Measurements from ENCODE around the gene TMEM132A.
"Not testable (repeated sequence)": the region's sequence is repeated elsewhere in the genome, so short reads cannot be mapped to it uniquely, and the experiment has no call there.

Gene TMEM132A

DNA sequence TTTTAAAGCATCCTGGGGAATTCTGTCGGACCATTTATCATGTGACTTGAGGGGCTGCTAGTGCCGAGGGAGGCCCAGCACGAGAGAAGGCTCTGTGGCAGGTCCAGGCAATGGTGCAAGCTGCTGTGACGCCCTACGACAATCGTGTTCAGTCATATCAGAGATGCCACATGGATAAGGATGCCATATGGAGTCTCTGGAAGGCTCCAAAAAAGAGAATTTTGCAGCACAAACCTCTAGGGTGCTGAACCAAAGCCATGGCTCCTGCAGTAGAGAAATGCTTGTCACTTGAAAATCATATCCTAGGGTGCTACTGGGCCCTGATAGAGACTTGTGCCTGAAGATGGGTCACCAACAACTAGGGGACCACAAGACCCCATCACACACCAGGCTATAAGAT, 40.5 kb downstream of the TMEM132A start:
- DNase-seq: no peak

DNA sequence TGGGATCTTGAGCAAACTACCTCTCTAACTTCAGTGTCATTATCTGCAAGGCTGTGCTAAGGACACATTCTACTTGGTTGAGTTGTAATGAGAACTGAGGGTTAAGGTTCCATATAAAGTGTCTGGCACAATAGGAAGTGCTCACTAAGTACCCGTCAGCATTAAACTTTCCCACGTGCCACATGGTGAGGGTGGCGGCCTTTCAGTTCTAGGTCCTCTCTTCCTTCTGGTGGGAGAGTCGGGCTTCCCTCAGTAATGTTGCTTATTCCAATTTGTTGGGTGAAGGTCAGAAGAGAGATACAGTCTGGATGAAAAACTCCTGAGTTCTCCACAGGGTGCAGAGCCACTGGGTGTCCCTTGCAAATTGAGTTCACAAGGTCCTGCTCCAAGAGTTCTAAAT, 42.6 kb downstream of the TMEM132A start:
- no peak for DNase-seq

DNA sequence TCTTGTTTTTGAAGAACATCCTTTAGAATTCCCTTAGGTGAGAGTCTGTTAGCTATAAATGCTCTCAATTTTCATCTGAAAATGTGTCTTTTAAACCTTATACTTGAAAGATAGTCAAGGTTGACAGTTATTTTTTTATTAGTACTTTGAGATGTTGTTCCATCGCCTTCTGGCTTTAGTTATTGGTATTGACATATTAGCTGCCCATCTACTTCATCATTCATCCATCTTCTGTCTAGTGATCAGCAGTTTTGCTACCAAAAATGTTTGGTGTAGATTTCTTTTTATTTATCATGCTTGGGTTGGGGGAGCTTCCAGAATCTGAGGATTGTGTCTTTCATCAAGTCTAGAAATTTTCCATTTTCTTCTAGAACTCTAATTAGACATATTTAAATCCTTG, 44.0 kb downstream of the TMEM132A start:
- DNase-seq: no peak

DNA sequence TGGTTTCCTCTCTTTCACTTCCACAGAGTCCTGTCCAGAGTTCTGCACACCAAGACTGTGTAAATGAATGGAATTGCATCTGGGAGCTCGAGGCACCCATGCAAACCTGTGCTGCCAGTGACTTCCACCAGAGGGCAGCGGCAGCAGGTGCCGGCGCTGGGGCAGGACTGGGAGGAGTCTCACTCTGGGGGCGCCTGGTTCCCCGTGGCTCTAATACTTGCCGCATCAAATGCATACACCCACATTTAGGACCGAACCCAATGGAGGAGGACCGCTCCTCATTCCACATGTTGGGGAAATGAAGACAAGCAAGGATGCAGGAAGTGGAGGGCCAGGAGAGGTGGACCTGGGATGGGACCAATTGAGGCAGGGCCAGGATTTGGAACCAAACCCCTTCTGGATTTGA, 46.1 kb downstream of the TMEM132A start:
- DNase-seq: no peak

DNA sequence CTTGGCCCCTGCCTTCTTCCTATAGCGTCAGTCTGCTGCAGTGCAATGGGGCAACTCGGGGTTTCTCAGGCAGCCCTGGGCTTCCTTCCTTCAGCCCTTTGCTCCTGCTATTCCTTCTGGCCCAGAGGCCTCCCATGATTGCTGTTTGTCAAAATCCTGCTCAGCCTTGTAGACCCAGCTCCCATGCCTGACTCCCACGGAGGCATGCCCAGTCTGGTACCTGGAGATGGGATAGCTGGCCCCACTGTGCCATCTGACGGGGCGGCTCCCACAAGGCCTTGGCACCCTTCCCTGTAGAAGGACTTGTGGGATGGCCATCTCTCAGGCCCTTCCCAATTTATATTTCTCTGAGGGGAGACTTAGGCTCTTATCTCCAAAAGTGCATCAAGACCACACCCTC, 46.6 kb downstream of the TMEM132A start:
- no peak for DNase-seq

DNA sequence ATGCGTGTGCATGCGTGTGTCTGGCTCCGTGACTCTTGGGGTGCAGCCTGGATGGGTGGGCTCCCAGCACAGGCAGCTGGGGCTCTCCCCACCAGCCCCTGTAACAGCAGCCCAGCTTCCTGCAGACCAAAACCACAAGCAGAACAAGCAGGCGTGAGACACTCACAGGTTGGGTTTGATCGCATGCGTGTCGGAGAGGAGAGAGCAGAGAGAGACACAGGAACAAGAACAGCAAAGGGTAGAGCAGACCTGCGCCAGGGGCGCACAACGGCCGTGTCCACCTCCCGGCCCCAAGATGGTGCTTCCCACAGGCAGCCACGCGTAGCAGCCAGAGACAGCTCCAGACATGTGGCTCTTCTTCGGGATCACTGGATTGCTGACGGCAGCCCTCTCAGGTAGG, 47.3 kb downstream of the TMEM132A start, which contains the start of gene CD6:
TSS of gene CD6 (plus strand) at position 161 of the 400 bp plus-strand sequence. CDS start at position 347, 186 bp downstream.
- no peak for DNase-seq

DNA sequence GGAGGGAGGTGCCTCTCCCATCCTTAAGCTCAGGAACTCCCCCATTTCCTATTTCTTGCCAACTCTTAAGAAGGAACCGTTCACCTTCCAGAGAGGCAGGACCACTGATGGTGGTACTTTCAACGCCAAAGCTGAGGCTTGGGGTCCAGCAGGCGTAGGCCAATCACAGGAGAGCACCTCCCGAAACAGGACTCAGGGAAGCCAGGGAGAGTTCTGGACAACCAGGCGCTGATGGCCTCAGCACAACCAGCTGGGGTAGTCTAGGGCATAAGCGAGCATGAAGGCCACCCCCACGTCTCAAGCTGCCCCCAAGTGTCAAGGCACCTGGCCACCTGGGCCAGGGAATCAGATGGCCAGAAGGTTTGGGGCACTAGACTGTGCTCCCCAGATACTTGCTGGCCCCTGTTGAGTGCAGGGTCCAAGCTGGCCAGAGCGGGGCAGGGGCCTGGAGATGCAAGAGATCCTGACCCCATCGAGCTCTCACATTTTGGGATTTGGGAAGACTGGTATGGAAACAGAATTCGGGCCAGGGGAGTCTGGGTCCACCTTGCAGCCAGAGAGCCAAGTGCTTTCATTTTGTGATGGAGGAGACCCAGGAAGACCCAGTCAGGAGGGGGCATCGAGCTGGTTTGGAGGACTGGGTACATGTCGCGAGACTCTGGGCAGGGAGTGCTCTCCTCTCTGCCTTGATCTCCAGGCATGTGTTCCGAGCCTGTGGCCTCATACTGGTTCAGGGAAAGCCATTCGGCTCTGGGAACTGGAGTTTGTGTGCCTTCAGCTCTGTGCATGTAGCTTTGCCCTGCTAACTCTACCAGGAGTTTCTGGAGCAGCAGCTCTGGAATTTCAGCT, 48.1 kb downstream of the TMEM132A start:
- DNase-seq: no peak

DNA sequence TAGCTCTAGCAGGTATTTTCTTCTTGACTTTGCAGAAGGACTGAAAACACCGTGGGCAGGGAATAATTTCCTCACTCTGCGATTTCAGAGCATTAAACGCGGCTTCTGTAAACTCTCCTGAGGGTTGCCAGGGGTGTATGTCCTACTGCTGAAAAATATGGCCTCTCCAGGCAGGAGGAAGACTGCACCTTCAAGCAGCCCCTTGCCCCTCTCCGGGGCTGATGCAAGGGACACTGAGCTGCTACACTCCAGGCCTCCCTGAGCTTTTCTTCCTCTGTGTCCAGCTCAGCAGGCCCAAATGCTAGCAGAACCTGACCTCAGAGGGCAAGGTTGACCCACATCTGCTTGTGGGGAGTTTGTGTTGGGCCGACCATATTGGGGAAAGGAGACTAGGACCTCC, 49.4 kb downstream of the TMEM132A start:
- no peak for DNase-seq

DNA sequence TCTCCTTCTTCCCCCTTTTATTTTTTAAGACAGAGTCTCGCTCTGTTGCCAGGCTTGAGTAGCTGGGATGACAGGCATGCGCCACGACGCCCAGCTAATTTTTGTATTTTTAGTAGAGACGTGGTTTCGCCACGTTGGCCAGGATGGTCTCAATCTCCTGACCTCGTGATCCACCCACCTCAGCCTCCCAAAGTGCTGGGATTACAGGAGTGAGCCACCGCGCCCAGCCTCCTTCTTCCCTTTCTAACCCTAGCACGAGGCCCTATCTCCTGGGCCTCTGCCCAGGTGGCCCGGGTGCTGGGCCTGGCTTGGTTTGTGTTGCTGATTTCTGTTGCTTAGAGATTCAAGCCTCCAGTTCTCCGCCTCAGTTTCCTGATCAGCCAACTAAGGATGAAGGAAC, 50.1 kb downstream of the TMEM132A start:
- not testable (repeated sequence) for DNase-seq

DNA sequence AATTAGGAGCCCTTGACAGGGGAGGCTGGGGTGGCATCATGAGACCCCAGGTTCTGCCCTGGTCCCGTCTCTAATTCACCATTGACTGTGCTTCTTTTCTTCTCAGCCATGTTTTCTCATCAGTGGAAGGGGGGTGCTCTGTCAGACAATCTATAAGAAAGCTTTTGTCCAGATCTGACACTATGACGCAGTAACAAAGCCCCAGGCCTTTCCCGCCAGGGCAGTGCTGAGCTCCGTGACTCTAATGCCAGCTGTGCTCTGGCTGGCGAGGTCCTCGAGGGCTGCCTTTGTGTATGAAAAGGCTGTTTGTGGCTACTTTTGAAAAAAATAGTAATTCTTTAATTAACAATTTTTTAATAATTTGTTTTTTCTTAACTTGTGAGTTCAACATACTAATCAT, 50.5 kb downstream of the TMEM132A start:
- DNase-seq: no peak

DNA sequence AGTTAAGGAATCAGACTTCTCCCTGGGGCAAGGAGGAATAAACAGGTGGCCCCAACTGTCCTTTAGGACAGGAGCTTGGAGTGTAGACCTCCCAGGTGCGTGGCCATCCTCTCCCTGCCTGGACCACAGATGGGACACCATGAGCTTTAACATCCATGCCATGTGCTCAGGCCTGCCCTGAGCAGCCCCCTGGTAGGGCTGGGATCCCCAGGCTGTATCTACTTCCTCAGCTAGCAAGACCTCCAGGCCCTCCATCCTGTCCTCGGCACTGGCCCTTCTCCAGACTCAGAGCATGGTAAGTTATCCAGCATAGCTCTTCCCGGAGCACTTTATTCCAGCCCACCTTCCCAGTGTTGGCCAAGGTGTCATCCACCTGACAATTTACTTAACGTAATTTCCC, 53.0 kb downstream of the TMEM132A start:
- no peak for DNase-seq

DNA sequence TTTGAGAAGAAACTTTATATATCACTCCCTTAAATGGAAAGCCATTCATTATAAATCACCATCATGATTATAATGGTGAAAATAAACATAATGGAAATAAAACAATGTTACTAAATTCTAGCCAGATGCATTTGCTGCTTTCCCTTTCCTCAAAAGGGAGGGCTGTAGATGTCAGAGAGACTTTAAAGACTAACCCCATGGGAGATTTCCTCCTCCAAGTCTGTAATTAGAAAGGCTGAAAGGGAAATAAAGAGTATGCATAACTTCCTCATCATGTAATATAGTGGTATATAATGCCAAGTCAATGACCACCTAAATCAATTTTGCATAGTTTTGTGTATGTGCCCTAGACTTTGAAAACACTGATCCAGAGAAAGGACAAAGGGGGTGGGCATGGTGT, 53.6 kb downstream of the TMEM132A start:
- DNase-seq: no peak

DNA sequence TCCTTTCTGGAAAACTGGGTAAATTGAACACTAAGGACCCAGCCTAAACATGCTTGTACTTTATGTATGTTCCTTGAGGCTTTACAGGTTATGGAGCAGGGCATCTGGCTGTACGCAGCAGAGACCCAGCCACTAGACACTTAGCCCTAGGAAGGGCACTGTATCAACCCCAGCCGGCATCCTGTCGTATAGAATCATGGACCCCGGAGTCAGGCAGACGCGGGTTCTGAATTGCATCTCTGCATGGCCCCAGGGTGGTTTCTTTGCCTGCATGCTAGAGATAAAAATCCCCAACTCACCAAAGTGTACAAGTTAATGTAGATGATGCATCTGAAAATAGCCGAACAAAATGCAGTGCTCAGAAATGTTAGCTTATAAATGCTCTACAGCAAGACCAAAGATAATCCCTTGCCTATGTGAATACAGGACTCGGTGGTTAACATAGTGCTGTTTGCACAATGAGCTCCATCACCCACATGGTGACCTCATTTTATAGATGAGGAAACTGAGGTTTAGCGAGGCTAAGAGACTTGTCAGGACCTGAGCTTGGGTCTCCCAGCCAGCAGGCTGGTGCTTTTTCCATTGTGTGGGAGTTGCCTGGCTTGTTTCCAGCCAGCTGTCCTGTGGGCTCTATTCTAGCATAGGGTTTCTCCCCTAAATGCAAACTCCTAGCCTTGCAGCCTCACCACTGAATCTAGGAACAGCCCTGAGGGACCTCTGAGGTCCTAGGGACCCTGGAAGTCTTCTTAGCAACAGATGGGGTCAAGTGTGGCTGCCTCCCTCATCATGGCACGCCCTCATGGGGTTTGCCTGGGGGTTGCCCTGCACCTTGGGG, 54.5 kb downstream of the TMEM132A start:
- no peak for DNase-seq

DNA sequence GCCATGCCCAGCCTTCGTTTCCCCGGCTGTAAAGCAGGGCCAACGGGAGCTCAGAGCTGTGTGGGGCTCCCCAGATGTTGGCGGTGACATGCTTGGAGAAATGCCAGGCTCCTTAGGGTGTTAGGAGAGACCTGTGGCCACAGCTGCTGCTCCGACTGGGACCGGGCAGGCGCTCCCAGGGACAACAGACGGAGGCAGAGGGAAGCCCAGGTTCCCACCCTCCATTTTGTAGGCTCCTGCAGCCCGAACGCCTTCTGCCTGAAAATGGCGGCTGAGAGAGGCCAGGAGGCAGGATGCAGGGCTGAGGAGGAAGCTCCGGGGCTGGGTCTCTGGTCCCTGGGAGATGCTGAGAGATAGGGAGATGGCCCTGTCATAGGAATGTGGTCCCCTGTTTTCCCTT, 57.3 kb downstream of the TMEM132A start:
- DNase-seq: no peak

DNA sequence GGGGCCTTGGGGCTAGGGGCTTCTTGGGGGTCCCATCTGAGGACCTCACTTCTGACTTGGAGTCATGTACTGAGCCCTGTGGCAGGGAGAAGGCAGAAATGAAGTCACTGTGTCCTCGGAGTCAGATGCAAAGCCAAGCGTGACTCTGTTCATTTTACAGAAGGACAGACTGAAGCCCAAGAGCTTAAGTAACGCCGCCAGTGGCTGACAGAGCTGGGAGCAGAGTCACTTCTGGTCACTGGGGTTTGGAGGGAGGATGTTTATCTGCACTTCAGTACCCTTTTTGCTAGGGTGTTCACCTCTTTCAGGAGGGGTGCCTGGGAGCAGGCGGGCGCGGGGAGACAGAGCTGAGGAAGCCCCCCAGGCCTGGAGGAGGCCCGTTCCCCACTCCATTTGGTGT, 57.9 kb downstream of the TMEM132A start:
- DNase-seq: no peak

DNA sequence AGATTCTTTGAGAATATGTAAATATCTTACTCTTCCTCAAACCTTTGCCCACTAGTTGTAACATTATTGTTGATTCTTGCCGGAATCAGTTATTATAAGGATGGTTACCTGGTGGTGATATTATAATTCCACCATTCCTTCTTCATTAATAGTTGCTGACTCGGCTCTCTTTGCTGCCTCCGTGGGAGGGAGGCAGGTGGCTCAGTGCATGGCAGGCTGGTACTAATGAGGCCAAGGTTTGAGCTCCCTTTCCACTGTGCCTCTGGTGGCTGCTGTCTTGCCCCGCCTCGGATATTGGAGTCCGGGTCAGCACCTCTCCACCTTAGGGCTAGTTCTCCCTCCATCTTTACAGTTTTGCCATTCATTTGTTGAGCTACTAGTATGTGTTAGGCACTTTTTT, 59.9 kb downstream of the TMEM132A start:
- DNase-seq: no peak

DNA sequence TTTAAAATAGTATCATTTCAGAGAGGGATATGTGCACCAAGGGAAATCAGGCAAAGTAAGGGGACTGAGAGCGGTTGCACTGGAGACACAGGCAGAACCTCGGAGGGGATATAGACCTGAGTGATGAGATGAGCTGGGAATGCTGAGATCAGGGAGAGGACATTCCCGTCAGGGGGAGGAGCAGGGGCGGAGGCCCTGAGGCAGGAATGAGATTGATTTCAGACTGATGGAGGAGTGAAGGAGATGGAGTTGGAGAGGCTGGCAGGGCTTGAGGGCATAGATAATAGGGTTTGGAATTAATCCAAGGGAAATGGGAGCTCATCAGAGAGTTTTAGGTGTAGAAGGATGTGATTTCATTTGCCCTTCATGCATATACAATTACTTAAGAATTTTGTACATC, 60.4 kb downstream of the TMEM132A start:
- DNase-seq: no peak

DNA sequence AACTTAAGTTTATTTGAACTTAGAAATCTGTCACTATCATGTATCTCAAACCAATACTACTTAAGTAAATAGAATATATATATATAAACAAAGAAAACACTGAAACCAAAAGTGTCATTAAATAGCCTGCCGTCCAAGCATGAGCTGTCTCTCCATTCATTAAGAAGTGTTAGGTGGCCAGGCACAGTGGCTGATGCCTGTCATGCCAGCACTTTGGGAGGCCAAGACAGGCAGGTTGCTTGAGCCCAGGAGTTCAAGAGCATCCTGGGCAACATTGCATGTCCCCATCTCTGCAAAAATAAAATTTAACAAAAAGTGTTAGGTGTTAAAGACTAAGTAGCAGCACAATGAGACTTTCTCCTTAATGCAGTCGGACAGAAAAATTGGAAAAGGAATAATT, 61.2 kb downstream of the TMEM132A start:
- no peak for DNase-seq

DNA sequence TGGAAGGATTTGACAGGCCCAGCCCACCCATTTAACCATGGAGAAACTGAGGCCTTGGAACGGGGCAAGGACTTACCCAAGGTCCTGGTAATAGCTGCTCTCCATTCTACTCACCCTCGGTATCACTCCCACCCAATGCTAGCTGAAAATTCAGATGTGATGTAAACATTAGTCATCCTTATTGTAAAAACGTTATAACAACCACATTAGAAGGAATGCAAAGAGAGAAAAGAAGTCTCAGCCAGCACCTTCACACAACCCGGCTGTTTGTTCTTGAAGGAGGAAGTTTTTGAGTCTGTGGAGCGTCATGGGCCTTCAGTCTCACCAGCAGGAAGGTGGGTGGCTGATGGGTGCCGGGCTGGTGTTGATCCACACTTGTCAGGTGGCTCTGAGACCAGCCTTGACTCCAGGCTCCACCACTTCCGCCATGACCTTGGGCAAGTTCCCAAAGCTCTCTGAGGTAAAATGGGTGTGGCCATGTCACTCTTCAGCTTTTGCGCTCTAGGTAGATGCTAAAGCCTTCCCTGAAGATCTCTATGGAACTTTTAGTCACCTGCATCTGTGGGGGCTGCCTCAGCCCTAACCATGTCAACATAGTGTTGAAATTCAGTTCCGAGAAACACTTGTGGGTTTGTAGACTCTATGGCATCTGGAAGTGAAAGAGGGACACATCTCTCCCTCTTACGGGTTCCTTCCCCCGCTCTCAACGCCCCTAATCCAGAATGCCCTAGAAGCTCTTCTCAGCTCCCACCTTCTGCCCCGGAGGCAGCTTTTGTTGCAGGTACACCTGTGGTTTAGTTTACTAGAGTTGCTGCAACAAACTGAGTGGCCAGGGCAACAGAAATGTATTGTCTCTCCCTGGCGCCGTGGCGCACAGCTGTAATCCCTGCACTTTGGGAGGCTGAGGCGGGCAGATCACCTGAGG, 62.0 kb downstream of the TMEM132A start:
- DNase-seq: no peak
